SK-N-SH (cell line): ENCODE data around the gene SLC10A2. TPM values are rescaled to one million over a fixed set of nuclear protein-coding genes. Genes with fewer than 3 reads are reported as not detected.
"Not testable (repeated sequence)": the region's sequence is repeated elsewhere in the genome, so short reads cannot be mapped to it uniquely, and the experiment has no call there.

ENCODE experiments used
- CTCF ChIA-PET: fragments of 300-600, 350-600 bp; formaldehyde crosslinking; extraction: SDS; loops from one replicate; lab custom pipeline; 2021; lab: Yijun Ruan, JAX
- POLR2A ChIA-PET: fragments of 350-600 bp; sonication (Branson Sonifier 250); formaldehyde crosslinking; extraction: SDS; loops from one replicate; lab custom pipeline; 2020; ENCODE audit warnings: antibody characterized with exemption, inconsistent platforms; lab: Yijun Ruan, JAX
- DNase-seq: peaks from one replicate; pipeline ENCODE4 v3.0.0; 2012
- H2AFZ ChIP-seq: fragments of 200-600 bp; sonication (generic); 2 replicates; pipeline ENCODE4 v1.8.1; 2016; ENCODE audit warnings: antibody characterized with exemption, mild to moderate bottlenecking, low read depth
- H3F3A ChIP-seq: fragments of 200-600 bp; sonication (generic); replicated peaks from 2 replicates; pipeline ENCODE3; 2016; ENCODE audit warnings: antibody characterized with exemption, mild to moderate bottlenecking; ENCODE audit not compliant: insufficient read depth
- H3K27ac ChIP-seq, 2 experiments: fragments of 200-500 bp in 1 of 2; fragments of 200-600 bp in 1 of 2; sonication (Bioruptor generic) in 1 of 2; sonication (generic), shearing (Covaris generic) in 1 of 2; 2 replicates each; pipeline versions ENCODE4 v1.5.1 to v1.6.1; 2014 to 2016; ENCODE audit warnings: low read depth in 2 of 2, inconsistent platforms in 1 of 2, low read length in 1 of 2, mild to moderate bottlenecking in 1 of 2, mixed read lengths in 1 of 2
- H3K27me3 ChIP-seq: fragments of 200-600 bp; sonication (generic), shearing (Covaris generic); 2 replicates; pipeline ENCODE4 v1.6.1; 2016; ENCODE audit warnings: mixed run types; ENCODE audit not compliant: insufficient read depth
- H3K36me3 ChIP-seq, 2 experiments: fragments of 200-500 bp in 1 of 2; fragments of 200-600 bp in 1 of 2; sonication (Bioruptor generic) in 1 of 2; sonication (generic) in 1 of 2; replicated peaks in 1 of 2; 2 replicates each; pipeline versions ENCODE3 to v1.5.1; 2014 to 2016; ENCODE audit warnings: low read length in 1 of 2, mild to moderate bottlenecking in 1 of 2; ENCODE audit not compliant: insufficient read depth in 2 of 2, control insufficient read depth in 1 of 2
- H3K4me1 ChIP-seq, 2 experiments: fragments of 200-500 bp in 1 of 2; fragments of 200-600 bp in 1 of 2; sonication (Bioruptor generic) in 1 of 2; sonication (generic), shearing (Covaris generic) in 1 of 2; 2 replicates each; pipeline versions ENCODE4 v1.5.1 to v1.6.1; 2014 to 2016; ENCODE audit warnings: low read depth in 1 of 2, low read length in 1 of 2, mixed run types in 1 of 2; ENCODE audit not compliant: insufficient read depth in 2 of 2, control insufficient read depth in 1 of 2
- H3K4me2 ChIP-seq: fragments of 200-600 bp; sonication (generic), shearing (Covaris generic); 2 replicates; pipeline ENCODE4 v1.6.1; 2017; ENCODE audit warnings: mixed run types
- H3K4me3 ChIP-seq, 2 experiments: fragments of 200-500 bp in 1 of 2; fragments of 200-600 bp in 1 of 2; sonication (Bioruptor generic) in 1 of 2; sonication (generic), shearing (Covaris generic) in 1 of 2; 2 replicates each; pipeline versions ENCODE4 v1.5.1 to v1.8.1; 2014 to 2016; ENCODE audit warnings: low read depth in 2 of 2, inconsistent platforms in 1 of 2, low read length in 1 of 2, mild to moderate bottlenecking in 1 of 2, mixed read lengths in 1 of 2, moderate library complexity in 1 of 2
- H3K79me2 ChIP-seq: fragments of 200-600 bp; sonication (generic); 2 replicates; pipeline ENCODE4 v1.8.1; 2017; ENCODE audit warnings: mild to moderate bottlenecking; ENCODE audit not compliant: insufficient read depth
- H3K9ac ChIP-seq: fragments of 200-600 bp; sonication (generic); 2 replicates; pipeline ENCODE4 v1.6.1; 2017; ENCODE audit warnings: mixed run types
- H3K9me2 ChIP-seq: fragments of 200-600 bp; sonication (generic); 2 replicates; pipeline ENCODE4 v1.6.1; 2017; ENCODE audit warnings: mixed run types
- H3K9me3 ChIP-seq: fragments of 200-600 bp; sonication (generic); 2 replicates; pipeline ENCODE4 v1.6.1; 2017; ENCODE audit warnings: mixed run types, mild to moderate bottlenecking, moderate library complexity
- H4K20me1 ChIP-seq: fragments of 200-600 bp; sonication (generic); 2 replicates; pipeline ENCODE4 v1.6.1; 2017; ENCODE audit warnings: mild to moderate bottlenecking, mixed run types; ENCODE audit not compliant: insufficient read depth
- EP300 ChIP-seq, 2 experiments: IDR thresholded peaks; 2 replicates each; pipeline versions ENCODE4 v1.4.0 to v1.6.1; 2012; ENCODE audit warnings: borderline replicate concordance in 1 of 2, low read depth in 1 of 2, low read length in 1 of 2
- EZH2phosphoT487 ChIP-seq: fragments of 200-600 bp; sonication (generic); IDR thresholded peaks from 2 replicates; pipeline ENCODE4 v1.6.1; 2017; ENCODE audit warnings: low read depth, mixed run types, mild to moderate bottlenecking, antibody characterized with exemption, moderate library complexity, borderline replicate concordance
- FOSL2 ChIP-seq: IDR thresholded peaks from 2 replicates; pipeline ENCODE4 v1.4.0; 2012; ENCODE audit warnings: low read depth, mild to moderate bottlenecking, moderate library complexity, borderline replicate concordance
- FOXJ3 ChIP-seq: sonication (generic); formaldehyde crosslinking; IDR thresholded peaks from 2 replicates; pipeline ENCODE4 v1.5.1; 2020; ENCODE audit warnings: mild to moderate bottlenecking, missing genetic modification reagents
- FOXM1 ChIP-seq: IDR thresholded peaks from 2 replicates; pipeline ENCODE4 v1.4.0; 2012; ENCODE audit warnings: low read depth, mild to moderate bottlenecking
- GABPA ChIP-seq: IDR thresholded peaks from 2 replicates; pipeline ENCODE4 v1.4.0; 2012; ENCODE audit warnings: low read depth, mild to moderate bottlenecking
- GATA2 ChIP-seq: sonication (generic); formaldehyde crosslinking; IDR thresholded peaks from 2 replicates; pipeline ENCODE4 v1.5.0; 2020; ENCODE audit warnings: mild to moderate bottlenecking, missing genetic modification reagents
- MXI1 ChIP-seq: IDR thresholded peaks from 2 replicates; pipeline ENCODE4 v1.6.1; 2012; ENCODE audit warnings: mild to moderate bottlenecking, low read depth, low read length, improper control_type of control experiment
- NFIC ChIP-seq: IDR thresholded peaks from 2 replicates; pipeline ENCODE4 v1.4.0; 2012; ENCODE audit warnings: borderline replicate concordance
- NRF1 ChIP-seq: IDR thresholded peaks from 2 replicates; pipeline ENCODE4 v1.6.1; 2012; ENCODE audit warnings: low read depth, mild to moderate bottlenecking, low read length
- RAD21 ChIP-seq: IDR thresholded peaks from 2 replicates; pipeline ENCODE4 v1.6.1; 2012; ENCODE audit warnings: mild to moderate bottlenecking, low read length
- RFX5 ChIP-seq: IDR thresholded peaks from 2 replicates; pipeline ENCODE4 v1.6.1; 2012; ENCODE audit warnings: mild to moderate bottlenecking, improper control_type of control experiment, low read length
- RXRA ChIP-seq: IDR thresholded peaks from 2 replicates; pipeline ENCODE4 v1.4.0; 2012; ENCODE audit warnings: low read depth, mild to moderate bottlenecking, borderline replicate concordance
- WGBS: methylation state at CpG from one replicate; pipeline ENCODE4 v1.1.6; 2017; ENCODE audit warnings: low lambda C conversion rate; 5-methylcytosine and 5-hydroxymethylcytosine counted together
- polyA plus RNA-seq, 3 experiments: library from polyadenylated mRNA; depleted of rRNA; stranded (reverse); fragments of >200 nt; gene quantifications; 2 replicates each; pipeline ENCODE4 v1.2.3, GENCODE V29; 2012
- TF ChIP-seq, protein P1 (sequence below): fragments of 200-600 bp; sonication (generic); IDR thresholded peaks from 2 replicates; pipeline ENCODE4 v1.6.1; 2017; ENCODE audit warnings: antibody characterized with exemption, mild to moderate bottlenecking, moderate library complexity
- TF ChIP-seq, protein P2 (sequence below): IDR thresholded peaks from 2 replicates; pipeline ENCODE4 v1.4.0; 2012; ENCODE audit warnings: low read depth, borderline replicate concordance
- TF ChIP-seq, protein P3 (sequence below): IDR thresholded peaks from 2 replicates; pipeline ENCODE4 v1.4.0; 2012; ENCODE audit warnings: low read depth

SLC10A2 gene
- polyA plus RNA-seq, 1 of the 3 experiments (the other 2 are of a cell fraction): not detected

DNA sequence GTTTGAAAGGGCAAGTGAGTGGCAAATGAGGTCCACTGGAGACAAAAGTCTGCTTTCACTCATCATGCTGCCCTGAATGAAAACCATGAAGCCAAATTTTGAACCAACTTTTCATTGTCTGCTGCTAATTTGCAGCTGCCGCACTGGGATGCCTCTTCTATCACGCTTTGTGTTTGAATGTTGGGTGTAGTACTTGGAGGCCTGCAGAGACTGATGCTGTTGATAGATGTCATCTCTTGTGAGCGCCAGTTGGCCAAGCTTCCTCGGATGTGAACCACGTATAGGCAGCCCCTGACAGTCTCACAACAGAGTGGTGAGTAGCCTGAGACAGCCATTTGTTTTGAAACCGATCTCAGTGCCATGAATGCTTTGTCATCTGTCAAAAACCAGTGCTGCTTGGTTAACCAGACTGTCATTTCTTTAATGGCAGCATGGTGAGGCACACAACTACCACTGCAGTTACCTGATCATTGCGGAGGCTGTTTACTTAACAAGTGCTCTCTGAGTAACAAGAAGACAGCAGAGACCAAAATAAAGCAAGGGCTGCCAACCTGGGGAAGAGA, 31.2 kb upstream of the SLC10A2 start:
- no peak for DNase-seq
- Histone ChIP-seq H3K79me2 (no peaks in the 10 kb centered on the region), H3K4me3 (no peak overlapping the region), H3K4me1 (peaks cover 0 to 5% of the 10 kb centered on the region in 2 experiments; a peak in 1 of 4 replicates), H3K27me3 (no peaks in the 10 kb centered on the region), H3K9ac (no peak overlapping the region), H3K9me3 (no peaks in the 10 kb centered on the region), H3K4me2 (no peak overlapping the region), H4K20me1 (no peaks in the 10 kb centered on the region), H3F3A (no peaks in the 10 kb centered on the region), H3K27ac (no peak overlapping the region), H3K9me2 (no peaks in the 10 kb centered on the region), H3K36me3 (no peaks in the 10 kb centered on the region), H2AFZ (no peak overlapping the region)
- ChIA-PET CTCF (no interaction called here), POLR2A (no interaction called here)
- TF ChIP-seq NRF1 (no peak), GATA2 (CRISPR knock-in tag) (no peak), MXI1 (no peak), EZH2phosphoT487 (no peak), GABPA (no peak), RAD21 (no peak), EP300 (IDR thresholded peaks at IDR 0.05; ENCODE audit: borderline replicate concordance in 1 of 2, low read depth in 1 of 2, low read length in 1 of 2) (no peak), RFX5 (no peak), FOSL2 (no peak), FOXM1 (no peak), FOXJ3 (CRISPR knock-in tag) (no peak), NFIC (no peak), RXRA (no peak)
- TF ChIP-seq, protein P1, sequence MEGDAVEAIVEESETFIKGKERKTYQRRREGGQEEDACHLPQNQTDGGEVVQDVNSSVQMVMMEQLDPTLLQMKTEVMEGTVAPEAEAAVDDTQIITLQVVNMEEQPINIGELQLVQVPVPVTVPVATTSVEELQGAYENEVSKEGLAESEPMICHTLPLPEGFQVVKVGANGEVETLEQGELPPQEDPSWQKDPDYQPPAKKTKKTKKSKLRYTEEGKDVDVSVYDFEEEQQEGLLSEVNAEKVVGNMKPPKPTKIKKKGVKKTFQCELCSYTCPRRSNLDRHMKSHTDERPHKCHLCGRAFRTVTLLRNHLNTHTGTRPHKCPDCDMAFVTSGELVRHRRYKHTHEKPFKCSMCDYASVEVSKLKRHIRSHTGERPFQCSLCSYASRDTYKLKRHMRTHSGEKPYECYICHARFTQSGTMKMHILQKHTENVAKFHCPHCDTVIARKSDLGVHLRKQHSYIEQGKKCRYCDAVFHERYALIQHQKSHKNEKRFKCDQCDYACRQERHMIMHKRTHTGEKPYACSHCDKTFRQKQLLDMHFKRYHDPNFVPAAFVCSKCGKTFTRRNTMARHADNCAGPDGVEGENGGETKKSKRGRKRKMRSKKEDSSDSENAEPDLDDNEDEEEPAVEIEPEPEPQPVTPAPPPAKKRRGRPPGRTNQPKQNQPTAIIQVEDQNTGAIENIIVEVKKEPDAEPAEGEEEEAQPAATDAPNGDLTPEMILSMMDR: no peak
- TF ChIP-seq, protein P2, sequence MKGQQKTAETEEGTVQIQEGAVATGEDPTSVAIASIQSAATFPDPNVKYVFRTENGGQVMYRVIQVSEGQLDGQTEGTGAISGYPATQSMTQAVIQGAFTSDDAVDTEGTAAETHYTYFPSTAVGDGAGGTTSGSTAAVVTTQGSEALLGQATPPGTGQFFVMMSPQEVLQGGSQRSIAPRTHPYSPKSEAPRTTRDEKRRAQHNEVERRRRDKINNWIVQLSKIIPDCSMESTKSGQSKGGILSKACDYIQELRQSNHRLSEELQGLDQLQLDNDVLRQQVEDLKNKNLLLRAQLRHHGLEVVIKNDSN: no peak
- TF ChIP-seq, protein P3, sequence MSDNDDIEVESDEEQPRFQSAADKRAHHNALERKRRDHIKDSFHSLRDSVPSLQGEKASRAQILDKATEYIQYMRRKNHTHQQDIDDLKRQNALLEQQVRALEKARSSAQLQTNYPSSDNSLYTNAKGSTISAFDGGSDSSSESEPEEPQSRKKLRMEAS: no peak
- 52% methylated on average over 6 of the region's 7 CpGs for WGBS

DNA sequence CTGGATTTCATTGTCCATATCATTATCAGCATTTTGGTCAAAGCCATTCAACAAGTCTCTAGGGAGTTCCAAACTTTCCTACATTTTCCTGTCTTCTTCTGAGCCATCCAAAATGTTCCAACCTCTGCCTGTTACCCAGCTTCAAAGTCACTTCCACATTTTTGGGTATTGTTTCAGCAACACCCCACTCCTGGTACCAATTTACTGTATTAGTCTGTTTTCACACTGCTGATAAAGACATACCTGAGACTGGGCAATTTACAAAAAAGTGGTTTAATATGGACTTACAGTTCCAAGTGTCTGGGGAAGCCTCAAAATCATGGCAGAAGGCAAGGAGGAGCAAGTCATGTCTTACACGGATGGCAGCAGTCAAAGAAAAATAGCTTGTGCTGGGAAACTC, 27.4 kb upstream of the SLC10A2 start:
- H3K4me2 ChIP-seq, POLR2A ChIA-PET, H3K36me3 ChIP-seq, H3K9ac ChIP-seq, H3K79me2 ChIP-seq, H3K4me1 ChIP-seq, H3K9me3 ChIP-seq, H2AFZ ChIP-seq, H4K20me1 ChIP-seq, H3K27me3 ChIP-seq, H3F3A ChIP-seq, H3K4me3 ChIP-seq, DNase-seq, H3K9me2 ChIP-seq, H3K27ac ChIP-seq, CTCF ChIA-PET: not testable (repeated sequence)
- WGBS: 17% methylated on average over 1 of the region's 1 CpG
